ENCODE measurements around the gene SMIM38.

SMIM38 gene

GRCh38 chr11:69155302-69156234, at the start of gene SMIM38:
Gene SMIM38, plus strand, starts transcription at chr11:69155935. Its CDS starts 1,912 bp downstream, at chr11:69157847.
- DNase-seq = no peak

GRCh38 chr11:69106031-69106811, 49.5 kb upstream of the SMIM38 start:
- DNase-seq = no peak

GRCh38 chr11:69107413-69107812, 48.3 kb upstream of the SMIM38 start:
- no peak for DNase-seq

DNA sequence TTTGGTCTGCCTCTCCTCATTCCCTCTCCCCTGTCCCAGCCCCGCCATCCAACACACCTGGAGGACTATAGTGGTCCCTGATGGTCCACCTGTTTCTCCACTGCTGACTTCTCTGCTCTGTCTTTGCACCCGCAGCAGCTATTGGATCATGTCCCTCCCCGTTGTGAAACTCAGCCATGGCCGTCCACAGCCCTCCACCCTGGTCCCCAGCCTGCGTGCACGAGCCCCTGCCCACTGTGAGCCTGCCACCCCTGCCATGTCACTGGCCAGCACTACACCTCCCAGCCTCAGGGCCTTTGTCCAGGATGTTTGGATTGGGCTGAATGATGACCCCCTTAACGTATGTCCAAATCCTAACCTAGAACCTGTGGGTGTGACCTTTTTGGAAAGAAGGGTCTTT, 47.7 kb upstream of the SMIM38 start:
- DNase-seq = no peak

GRCh38 chr11:69108559-69108958, 47.2 kb upstream of the SMIM38 start:
- DNase-seq = no peak

DNA sequence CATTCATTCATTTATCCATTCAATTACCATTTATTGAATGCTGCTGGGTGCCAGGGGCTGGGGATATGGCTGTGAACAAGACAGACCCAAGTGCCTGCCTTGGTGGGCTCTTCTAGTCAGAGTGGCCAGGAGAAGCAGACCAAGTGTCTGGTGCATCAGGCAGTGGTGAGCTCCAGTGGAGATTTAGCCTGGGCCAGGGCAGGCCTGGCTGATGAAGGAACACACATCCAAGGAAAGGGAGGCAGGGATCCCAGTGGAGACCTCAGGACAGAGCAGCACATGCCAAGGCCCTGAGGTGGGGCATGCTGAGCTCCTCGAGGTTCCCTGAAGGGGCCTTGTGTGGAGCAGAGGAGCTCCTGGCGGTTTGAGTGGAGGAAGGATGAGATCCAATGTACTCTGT, 46.6 kb upstream of the SMIM38 start:
- DNase-seq = no peak

- DNase-seq = no peak
These were observed 45.3 kb upstream of the SMIM38 start for GRCh38 chr11:69110451-69110850.

- no peak for DNase-seq
These were observed 43.9 kb upstream of the SMIM38 start for GRCh38 chr11:69111624-69112542.

GRCh38 chr11:69113226-69113625, 42.5 kb upstream of the SMIM38 start:
- no peak for DNase-seq

DNA sequence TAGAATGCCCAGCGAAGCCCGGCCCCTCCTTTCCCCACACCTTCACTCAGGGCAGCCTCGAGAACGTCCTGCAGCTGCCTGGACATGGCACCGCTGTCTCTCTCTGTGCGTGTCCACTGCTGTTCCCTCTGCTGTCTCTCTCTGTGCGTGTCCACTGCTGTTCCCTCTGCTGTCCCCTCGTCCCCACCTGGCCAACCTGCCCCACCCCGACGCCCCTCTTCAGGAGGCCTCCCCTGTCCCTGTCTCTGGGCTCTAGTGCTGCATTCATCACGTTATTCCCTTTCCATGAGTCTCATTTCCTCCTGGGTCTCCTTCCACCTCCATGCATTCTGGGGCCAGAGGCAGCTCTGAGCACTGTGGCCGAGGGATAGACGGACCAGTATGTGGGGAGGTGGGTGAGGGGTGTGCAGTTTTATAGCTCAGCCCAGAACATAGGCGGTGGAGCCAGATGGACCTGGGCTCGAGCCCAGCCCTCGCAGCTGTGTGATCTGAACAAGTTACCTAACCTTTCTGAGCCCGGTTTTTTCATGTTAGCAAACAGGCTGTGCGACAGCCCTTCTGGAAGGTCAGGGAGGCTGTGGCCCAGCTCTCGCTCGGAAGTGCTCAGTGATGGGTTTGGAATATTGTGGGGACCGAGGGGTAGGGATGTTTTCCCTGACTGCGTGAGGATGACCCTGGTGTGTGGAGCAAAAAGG, 41.9 kb upstream of the SMIM38 start:
- DNase-seq = no peak

- no peak for DNase-seq
These were observed 41.4 kb upstream of the SMIM38 start for GRCh38 chr11:69114362-69114761.

DNA sequence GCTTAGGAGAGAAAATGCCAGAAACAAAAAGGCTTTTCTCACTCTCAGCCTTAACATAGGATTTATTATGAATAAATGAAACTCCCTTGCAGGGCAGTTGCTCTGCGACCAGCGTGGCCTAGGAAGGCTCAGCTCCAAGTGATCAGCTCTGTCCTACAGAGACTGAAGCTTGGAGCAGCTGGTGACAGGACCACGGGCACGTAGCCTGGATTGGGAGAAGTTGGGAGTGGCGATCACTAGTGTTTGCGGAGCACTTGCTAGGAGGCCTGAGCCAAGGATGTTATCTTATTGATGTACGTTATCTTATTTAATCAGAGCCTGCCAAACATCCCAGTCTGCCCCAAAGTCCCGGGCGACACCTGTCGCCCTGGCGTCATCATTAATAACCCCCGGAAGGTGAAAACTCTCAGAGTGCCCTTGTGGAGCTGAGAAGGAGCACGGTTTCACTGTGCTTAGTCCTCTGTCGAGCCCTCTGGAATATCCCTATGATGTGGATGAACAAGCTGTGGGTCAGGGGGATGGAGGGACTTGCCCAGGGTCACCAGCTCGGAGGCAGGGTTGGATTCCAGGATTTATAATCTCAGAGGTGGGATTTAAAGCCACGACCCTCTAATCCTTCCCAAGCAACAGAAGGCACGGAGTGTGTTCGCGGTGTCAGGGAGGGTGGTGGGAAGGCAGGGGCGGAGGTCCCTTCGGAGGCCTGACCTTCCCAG, 40.8 kb upstream of the SMIM38 start:
- DNase-seq = no peak

DNA sequence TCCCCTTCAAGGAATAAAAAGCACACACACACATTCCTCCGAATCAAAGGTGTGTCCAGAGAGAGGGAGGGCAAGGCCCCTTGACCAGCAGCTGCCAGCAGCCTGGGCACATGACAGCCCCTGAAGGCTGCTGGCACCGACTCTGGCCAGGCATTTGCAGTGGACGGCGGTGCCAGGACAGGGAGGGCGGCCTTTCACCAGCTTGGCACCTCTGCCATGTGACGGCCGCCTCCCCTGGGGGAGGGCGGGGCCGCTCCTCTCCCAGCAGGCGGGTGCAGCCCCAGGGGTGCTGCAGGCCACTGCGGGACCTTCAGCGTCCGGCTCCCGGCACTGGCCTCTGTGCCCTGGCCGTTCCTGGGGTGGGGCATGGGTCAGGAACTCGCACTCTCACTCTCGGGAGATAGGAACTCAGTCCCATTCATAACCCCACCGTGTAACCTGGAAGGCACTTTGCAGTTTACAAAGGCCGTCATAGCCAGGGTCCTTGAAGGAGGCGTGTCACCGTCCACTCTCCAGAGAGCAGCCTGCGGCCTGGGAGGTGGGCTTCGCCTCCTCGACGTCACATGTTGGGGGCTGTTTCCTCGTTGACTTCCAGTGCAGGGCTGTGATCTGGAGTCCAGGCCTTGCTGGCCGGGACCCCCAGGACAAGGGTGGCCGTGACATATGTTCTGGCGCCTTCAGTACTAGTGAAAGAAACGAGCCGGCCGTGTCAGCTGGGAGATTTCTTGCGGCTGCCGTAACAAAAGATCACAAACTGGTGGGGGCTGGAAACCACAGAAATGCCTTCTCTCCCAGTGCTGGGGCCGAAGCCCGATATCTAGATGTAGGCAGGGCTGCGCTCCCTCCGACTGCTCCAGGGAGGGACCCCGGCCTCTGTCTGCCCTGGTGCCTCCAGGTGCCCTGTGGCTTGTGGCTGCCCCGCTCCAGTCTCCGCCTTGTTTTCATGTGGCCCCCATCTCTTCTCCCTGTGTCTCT, 39.9 kb upstream of the SMIM38 start:
- DNase-seq = no peak

GRCh38 chr11:69116671-69117070, 39.1 kb upstream of the SMIM38 start:
- no peak for DNase-seq

DNA sequence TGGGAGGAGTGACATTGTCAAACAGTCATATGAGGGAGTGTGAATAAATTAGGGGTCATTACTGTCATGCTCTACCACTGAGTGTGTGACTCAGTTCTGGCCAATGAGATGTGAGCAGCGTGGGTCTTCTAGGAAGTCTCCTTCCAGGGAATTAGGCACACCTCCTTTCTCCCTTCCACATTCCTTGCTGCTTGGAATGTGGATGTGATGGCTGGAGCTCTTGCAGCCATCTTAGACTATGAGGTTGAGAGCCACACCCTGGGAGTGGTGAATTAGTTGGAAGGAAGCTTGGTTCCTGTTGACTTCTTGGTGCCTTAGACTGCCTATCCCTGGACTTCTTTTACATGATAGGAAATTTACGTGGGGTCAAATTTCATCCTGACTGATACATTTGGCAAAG, 36.5 kb upstream of the SMIM38 start:
- DNase-seq = no peak

DNA sequence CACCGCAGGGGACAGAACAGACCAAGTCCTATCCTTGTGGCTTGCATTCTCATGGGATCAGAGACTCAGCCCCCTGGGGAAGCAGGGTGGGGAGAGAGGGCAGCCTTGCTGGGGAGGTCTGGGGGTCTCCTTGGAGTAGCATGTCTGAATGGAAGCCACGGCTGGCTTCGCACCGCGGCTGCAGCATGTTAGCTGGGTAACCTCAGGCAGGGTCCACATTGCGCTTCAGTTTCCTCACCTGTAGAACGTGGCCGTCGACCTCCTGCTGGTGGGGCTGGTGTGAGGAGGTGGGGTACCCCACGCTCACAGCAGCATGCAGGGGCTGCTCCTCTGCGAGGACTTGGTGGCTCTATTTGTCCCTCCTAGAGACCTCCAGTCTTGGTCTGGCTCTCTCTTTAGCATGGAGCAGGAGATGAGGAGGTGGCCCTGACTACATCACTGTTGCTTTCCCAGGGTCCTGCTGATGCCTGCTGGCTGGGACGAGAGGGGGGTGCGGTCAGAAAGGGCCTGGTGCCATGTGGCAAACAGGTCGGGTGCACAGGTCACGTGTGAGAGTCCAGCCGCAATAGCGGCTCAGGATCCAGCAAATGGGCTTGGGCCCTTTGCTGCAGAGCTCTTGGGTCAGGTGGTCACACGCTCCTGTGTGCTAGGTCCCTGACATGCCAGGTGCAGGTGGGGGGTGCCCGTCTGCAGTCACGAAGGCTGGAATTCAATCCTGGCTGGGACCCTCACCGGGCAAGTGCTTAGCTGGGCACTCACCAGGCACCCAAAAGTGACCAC, 35.4 kb upstream of the SMIM38 start:
- no peak for DNase-seq

DNA sequence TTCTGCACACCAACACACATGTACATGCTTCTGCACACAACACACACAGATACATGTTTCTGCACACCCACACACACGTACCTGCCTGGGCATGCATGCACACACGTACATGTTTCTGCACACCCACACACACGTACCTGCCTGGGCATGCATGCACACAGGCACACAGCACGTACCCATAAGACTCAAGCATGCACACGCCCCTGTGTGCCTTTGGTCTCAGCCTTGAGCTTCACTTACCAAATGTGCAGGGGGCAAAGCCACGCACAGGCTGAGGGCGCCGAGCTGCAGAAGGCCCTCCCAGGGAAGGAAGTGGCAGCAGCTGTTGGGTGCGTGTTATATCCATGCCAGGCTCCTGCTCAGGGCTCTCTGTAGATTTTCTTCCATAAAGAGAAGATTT, 34.7 kb upstream of the SMIM38 start:
- no peak for DNase-seq

DNA sequence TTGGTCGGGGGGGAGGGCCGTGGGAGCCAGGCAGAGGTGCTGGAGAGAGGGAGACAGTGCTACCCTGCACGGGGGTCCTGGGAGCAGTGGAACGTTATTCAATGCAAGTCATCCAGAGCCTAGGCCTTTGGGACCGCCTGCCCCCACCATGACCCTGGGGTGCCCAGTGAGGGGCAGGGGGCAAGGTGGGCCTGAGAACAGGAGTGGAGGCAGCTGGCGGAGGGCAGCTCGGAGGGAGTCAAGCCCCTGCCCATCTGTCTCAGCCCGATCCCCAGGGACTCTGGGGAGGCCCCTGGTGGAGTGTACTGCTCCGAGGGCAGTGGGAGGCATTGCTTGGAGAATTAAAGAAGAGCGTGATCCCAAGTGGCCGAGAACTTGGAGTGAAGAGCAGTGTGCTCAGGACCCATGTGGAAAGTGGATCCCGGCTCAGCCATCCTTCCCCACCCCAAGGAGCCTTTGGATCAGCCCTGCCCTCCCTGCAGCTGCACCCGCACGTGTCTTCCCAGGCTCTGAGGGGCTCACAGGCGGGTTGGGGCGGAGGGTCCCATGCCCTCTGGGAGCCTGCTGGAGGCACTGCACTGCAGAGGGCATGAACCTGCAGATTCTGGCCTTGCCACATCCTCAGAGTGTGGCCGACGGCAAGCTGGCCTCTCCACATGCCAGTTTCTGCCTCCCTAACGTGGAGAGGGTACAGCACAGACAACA, 34.0 kb upstream of the SMIM38 start:
- DNase-seq = no peak

DNA sequence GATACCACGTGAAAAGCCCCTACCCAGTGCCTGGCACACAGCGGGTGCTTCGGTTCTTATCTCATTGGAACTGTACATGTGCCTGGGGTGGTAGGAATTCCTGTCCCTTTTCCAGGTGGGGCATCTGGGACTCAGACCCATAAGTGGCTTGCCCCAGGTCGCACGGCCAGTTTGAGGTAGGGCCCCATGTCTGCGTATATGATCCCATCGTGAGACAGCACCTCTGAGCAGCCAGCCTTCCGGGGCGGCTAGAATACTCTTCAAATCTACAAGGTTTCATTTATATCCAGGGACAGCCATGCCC, 33.5 kb upstream of the SMIM38 start:
- DNase-seq = no peak

Measured in NCI-H187 (cell line).